Middle frontal gyrus (tissue), 1 donor: ENCODE data around the gene SEMA5A.

Experiments used
- DNase-seq: peaks from one replicate; pipeline ENCODE4 v3.0.0-alpha.2; 2015; ENCODE audit warnings: low spot score; ENCODE audit errors: extremely low spot score

The SEMA5A gene

DNA sequence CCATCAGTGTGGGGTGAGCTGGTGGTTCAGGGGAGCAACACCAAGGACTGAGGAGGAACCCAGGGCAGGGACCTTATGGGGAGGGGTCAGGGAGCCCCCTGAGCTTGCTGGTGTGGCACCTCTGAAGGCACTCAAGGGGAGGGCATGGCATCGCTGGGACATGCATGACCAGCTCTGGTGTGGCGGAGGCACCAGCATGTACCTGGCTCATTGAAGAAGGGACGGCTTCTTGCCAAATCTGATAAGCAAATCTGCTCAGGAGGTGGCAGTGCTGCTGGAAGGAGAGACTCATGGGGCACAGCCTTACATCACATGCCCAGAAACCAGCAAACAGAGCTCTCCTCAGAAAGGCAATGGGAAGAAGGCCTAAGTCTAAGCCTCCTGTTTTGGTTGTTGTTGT, 421.8 kb downstream of the SEMA5A start:
- no peak for DNase-seq

GRCh38 chr5:9122528-9122927, 423.3 kb downstream of the SEMA5A start:
- no peak for DNase-seq

DNA sequence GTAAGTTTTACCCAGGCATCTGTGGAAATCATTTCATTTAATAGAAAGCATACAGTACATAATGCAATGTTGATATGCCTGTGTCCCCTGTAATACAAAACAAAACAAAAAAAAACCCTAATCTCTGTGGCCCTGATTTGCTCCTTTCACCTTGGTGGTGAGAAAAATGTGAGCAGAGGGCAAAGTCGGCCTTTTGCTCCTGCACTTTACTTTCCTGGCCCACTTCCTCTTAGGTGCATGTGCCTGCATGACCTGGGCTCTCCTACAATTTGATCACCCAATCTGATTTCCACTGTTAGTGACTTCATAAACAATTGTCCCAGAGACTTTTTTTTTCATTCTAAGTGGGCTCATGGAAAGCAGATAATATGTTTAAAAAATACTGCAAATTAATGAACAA, 424.3 kb downstream of the SEMA5A start:
- no peak for DNase-seq

GRCh38 chr5:9118852-9119251, 427.0 kb downstream of the SEMA5A start:
- DNase-seq, result no peak

DNA sequence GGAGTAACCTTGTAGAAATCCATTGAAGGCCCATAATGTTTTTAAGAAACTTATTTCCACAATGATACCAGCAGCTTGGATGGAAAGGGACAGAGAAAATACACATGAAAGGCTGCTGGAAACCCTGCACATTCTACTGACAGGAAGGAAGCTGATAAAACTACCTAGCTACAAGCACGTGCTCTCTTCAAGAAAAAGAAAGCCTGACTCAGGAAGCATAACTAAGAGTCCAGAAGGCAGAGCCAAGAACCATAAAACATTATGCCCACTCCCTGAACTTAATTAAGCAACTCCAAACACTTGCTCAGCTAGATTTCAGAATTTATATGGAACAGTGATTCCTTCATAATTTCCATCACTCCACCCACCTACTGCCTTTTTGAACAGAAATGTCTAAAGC, 430.8 kb downstream of the SEMA5A start:
- DNase-seq, result peak; percentile 9

DNA sequence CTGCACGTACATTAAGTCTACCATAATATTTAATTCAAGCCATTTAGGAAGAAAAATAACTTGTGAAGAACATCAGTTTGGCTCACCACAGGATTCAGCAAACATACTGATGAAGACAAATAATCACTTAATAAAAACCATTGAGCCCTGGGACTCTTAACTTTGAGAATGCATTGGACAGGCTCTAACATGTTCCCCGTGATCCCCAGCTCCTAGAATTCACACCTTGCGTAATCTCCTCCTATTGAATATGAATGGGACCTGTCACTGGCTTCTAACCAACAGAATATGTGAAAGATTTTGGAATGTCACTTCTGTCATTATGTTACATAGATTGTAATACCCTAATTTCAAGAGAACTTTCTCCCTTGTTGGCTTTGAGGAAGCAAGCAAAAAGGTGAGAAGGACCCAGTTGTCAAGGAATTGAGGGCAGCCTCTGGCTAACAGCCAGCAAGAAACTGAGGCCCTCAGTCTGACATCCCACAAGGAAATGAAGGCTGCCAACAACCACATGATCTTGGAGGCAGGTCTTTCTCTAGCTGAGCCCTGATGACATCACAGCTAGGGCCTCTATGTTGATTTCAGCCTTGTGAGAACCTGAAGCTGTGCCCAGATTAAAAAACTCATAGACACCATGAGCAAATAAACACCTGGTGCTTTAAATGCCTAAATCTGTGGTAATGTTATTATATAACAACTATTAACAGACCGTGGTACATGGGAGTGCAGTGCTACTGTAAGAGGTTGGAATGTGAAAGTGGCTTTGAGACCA, 433.2 kb downstream of the SEMA5A start:
- no peak for DNase-seq

- no peak for DNase-seq
These were observed 437.7 kb downstream of the SEMA5A start for GRCh38 chr5:9108162-9108561.

- no peak for DNase-seq
These were observed 440.0 kb downstream of the SEMA5A start for GRCh38 chr5:9105851-9106250.

DNA sequence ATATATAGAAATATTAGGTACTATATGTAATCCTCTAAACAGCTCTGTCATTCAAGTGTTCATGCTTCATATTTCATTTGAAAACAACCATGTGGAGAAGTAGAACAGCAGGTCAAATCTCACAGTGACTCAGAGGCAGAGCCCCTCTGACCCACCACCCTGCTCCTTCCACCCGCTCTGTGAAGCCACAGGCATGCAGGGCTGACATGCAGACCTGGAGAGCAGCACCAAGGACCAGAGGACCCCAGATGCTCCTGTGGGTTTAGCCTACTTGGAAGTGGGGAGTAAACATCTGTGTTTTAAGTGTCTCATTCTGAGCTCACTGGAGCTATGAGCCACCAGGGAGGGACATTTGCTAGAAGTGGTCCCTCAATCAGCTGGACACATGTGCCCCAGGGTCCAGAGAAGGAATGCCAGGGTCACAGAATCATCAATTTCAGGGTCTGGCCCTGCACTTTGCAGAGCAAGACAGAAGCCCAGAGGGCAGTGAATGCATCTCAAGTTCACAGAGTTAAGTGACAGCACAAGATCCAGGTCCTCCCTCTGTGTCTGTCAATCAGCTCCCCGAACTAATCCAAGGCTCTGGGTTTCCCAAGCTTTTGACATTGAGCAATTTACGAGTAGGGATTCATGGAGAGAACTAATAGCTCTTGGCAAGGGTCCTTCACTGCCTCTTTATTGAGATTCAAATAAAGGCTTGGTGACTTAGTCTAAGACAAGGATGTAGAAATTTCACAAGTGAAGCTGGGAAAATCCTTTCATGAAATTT, 441.1 kb downstream of the SEMA5A start:
- DNase-seq, result no peak

DNA sequence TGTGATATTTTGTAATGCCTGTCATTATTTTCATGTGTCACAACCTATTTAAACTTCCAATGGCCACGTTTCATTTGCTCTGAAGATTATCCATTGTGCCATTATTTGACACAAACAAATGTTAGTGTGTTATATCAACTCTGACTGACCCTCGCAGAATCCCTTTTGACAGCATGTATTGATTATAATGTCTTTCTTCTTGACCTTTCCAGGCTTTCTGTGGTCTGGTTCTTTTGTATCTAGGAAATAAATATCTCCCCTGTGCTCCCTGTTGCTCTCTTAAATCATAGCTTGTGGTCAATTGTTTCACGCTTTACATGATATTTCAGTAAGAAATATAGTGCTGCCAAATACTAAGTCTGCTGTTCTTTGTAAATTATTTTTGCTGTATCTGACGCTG, 442.6 kb downstream of the SEMA5A start:
- DNase-seq, result no peak

DNA sequence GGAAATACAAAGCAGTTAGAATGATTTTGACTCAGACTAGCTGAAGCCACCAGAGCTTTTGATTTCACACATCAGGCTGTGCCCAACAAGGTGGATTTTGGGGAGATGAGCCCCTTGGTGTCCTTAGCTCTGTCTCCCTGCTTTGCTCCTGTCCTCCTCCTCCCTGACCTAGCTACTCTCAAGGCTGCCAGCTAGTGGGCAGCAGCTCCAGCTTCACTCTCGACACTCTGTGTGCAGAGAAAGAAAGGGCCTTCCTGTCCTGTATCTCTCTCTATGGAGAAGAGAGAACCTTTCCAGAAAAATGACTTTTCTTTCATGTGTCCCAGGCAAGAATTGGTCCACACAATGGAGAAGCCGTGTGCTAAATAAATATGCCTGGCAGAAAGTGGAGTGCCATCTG, 446.2 kb downstream of the SEMA5A start:
- DNase-seq, result no peak

DNA sequence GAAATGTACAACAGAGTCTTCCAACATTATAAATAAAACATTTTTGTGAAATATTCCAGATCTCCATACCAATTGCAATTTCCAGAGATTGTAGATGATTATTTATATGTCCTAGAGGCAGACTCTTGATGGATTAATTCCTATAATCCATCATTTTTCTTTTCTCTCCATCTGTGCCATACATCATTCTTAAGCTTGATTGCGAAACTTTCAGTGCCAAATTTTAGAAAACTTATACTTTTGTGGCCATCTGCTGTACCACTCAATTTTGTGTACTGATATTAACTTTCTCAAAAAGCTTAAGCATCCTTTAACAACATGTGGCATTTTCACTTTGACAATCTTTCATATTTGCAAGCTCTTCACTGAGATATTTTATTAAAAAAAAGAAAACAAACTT, 446.9 kb downstream of the SEMA5A start:
- DNase-seq, result no peak

- no peak for DNase-seq
These were observed 451.3 kb downstream of the SEMA5A start for GRCh38 chr5:9094582-9094981.

- no peak for DNase-seq
These were observed 453.8 kb downstream of the SEMA5A start for GRCh38 chr5:9091896-9092662.

DNA sequence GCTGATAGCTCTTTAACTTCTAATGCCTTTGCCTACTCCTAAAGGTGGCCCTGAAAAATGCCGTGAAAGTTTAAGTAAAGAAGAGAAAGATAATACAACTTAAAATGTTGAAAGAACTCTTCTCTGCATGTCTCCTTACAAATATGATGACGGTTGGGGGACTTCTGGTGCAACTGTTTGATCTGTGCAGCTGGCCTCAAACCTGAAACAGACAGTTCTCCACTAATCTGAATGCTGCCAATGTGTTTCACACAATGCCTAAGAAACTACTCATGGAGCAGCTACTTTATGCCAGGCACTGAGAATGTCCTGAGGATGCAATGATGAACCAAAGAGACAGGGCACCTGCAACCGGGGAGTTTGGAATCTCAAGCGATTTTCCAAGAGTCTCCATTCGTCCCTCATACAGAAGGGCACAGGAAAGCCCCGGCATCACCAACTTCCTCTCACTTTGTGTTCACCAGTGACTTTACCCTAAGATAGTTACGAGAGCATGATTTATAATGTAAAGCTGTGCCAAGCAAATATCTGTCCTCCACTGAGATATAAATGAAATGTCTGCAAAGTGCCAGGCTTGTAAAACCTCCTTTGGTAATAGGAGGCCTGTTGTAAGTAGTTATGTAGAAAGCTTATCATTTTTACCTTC, 455.4 kb downstream of the SEMA5A start:
- DNase-seq, result no peak

DNA sequence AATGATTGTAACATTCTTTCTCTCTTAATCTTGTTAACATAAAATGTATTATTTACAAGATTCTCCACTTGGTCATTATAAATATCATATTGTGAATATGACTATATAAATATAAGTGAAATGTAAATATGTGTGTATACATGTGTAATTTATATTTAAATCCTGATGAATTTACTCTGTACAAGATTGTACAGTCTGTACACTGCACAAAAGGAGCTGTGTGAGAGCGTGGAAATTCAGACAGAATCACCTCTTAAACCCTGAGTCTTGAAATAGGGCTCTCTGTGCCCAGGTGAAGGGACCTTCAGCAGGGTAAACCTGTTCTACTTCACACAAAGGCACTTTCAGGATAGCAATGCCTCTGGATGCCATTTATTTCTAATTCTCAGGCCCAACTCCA, 456.0 kb downstream of the SEMA5A start:
- no peak for DNase-seq

GRCh38 chr5:9082996-9083395, 462.9 kb downstream of the SEMA5A start:
- no peak for DNase-seq

DNA sequence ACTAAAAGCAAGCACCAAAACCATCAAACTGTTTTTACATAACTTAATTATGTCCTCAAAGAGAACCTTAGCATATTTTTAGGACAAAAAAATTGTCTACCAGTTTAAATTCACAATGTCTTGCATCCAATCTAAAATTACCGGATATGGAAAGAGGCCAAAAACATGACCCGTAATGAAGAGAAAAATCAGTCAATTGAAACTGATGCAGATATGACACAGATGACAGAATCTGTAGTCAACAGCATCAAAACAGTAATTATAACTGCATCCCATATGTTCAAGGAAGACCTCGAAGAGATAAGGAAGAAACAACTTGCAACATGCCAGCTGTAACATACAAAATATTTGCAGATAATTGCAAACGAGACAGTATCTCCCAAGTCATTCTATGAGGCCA, 473.2 kb downstream of the SEMA5A start:
- no peak for DNase-seq

GRCh38 chr5:9071524-9071923, 474.4 kb downstream of the SEMA5A start:
- no peak for DNase-seq

DNA sequence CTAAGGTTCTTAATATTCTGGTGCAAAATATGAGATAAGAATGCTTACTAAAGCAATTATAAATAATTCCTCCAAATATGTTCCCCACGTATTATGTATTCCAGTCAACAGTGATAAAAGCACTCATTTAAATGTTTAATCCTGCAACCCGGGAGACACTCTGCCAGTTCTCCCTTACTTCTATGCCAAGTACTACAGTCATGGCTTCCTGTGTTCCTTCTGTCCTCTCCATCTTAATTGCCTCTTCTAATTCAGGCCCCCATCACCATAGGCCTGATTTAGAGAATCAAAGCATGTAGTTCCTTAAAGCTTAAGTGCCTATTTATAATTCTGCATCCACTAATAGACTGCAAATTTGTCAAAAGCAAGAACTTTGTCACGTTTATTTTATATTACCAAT, 474.8 kb downstream of the SEMA5A start:
- no peak for DNase-seq

GRCh38 chr5:9069650-9070049, 476.2 kb downstream of the SEMA5A start:
- no peak for DNase-seq

GRCh38 chr5:9067154-9067553, 478.7 kb downstream of the SEMA5A start:
- DNase-seq, result no peak
